ENCODE measurements around the gene STARD10.
"Not testable (repeated sequence)": the region's sequence is repeated elsewhere in the genome, so short reads cannot be mapped to it uniquely, and the experiment has no call there.

DNA sequence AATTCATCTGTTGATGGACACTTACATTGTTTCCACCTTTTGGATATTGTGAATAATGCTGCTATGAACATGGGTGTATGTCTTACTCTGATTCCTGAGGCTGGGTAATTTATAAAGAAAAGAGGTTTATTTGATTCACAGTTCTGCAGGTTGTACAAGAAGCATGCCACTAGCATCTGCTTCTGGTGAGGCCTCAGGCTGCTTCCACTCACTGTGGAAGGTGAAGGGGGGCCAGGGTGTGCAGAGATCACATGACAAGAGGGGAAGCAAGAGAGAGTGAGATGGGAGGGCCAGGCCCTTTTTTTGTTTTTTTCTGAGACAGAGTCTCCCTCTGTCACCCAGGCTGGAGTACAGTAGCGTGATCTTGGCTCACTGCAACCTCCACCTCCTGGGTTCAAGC lies 12.5 kb upstream of the STARD10 start:
- TF ChIP-seq, protein P1, sequence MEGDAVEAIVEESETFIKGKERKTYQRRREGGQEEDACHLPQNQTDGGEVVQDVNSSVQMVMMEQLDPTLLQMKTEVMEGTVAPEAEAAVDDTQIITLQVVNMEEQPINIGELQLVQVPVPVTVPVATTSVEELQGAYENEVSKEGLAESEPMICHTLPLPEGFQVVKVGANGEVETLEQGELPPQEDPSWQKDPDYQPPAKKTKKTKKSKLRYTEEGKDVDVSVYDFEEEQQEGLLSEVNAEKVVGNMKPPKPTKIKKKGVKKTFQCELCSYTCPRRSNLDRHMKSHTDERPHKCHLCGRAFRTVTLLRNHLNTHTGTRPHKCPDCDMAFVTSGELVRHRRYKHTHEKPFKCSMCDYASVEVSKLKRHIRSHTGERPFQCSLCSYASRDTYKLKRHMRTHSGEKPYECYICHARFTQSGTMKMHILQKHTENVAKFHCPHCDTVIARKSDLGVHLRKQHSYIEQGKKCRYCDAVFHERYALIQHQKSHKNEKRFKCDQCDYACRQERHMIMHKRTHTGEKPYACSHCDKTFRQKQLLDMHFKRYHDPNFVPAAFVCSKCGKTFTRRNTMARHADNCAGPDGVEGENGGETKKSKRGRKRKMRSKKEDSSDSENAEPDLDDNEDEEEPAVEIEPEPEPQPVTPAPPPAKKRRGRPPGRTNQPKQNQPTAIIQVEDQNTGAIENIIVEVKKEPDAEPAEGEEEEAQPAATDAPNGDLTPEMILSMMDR (IDR thresholded peaks at IDR 0.05 in 8 of 11, conservative IDR thresholded peaks at IDR 0.05 in 3 of 11) = not testable (repeated sequence)
- TF ChIP-seq POLR2A, POLR2AphosphoS5 (IDR thresholded peaks at IDR 0.05): not testable (repeated sequence)

Measured in spleen (tissue), 7 donors.